Astrocyte of the spinal cord (primary cell): ENCODE data around the gene PPM1A.

ENCODE experiments used
- DNase-seq: peaks from one replicate; pipeline ENCODE4 v3.0.0; 2011; ENCODE audit warnings: low read depth, low spot score
- H3K4me3 ChIP-seq: 2 replicates; pipeline ENCODE4 v1.5.1; 2011; ENCODE audit warnings: low read depth, mild to moderate bottlenecking, low read length, moderate library complexity
- in situ Hi-C: cut with HindIII; loops from 2 replicates; pipeline ENCODE4 v1.10.0; 2017; ENCODE audit warnings: low sequenced_read_pairs
- TF ChIP-seq, protein P1 (sequence below): IDR thresholded peaks from 2 replicates; pipeline ENCODE4 v1.5.1; 2012; ENCODE audit warnings: low read depth, mild to moderate bottlenecking, low read length, inconsistent platforms

Gene PPM1A

GRCh38 chr14:60346706-60347105, 97.7 kb downstream of the PPM1A start:
- in situ Hi-C loops, result no loop called here
- TF ChIP-seq, protein P1, sequence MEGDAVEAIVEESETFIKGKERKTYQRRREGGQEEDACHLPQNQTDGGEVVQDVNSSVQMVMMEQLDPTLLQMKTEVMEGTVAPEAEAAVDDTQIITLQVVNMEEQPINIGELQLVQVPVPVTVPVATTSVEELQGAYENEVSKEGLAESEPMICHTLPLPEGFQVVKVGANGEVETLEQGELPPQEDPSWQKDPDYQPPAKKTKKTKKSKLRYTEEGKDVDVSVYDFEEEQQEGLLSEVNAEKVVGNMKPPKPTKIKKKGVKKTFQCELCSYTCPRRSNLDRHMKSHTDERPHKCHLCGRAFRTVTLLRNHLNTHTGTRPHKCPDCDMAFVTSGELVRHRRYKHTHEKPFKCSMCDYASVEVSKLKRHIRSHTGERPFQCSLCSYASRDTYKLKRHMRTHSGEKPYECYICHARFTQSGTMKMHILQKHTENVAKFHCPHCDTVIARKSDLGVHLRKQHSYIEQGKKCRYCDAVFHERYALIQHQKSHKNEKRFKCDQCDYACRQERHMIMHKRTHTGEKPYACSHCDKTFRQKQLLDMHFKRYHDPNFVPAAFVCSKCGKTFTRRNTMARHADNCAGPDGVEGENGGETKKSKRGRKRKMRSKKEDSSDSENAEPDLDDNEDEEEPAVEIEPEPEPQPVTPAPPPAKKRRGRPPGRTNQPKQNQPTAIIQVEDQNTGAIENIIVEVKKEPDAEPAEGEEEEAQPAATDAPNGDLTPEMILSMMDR, result no peak
- no peak for DNase-seq
- H3K4me3 ChIP-seq, result no peak overlapping the region

- no peak overlapping the region for H3K4me3 ChIP-seq
- TF ChIP-seq, protein P1, result no peak
- no peak for DNase-seq
- in situ Hi-C loops, result no loop called here
These were observed 99.2 kb downstream of the PPM1A start for GRCh38 chr14:60348211-60348610.
